ENCODE results near the gene LRFN5. TPM values are rescaled to one million over a fixed set of nuclear protein-coding genes. Genes with fewer than 3 reads are reported as not detected.
"Not testable (repeated sequence)": the region's sequence is repeated elsewhere in the genome, so short reads cannot be mapped to it uniquely, and the experiment has no call there.

The LRFN5 gene
- total RNA-seq, 1 experiment from 2014 or later, result not detected

DNA sequence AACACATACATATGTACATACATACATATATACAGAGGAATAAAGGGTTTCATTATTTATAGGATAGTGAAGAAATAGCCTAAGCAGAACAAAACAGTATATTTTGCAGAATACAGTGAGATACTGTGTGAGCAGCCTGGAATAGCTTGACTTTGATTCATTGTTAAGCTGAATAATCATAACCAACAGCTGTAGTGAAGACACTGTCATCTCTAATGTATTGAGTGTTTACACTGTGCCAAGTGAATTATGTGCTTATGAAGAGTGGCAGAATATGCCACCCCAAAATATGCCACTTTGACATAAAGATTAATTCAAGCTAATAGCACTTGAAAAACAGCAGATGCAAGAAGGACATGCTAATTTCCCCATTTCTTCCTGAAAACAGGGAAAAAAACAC, 48.2 kb upstream of the LRFN5 start:
- no peak overlapping the region for H3K4me3 ChIP-seq (replicated peaks in 1 of 2; ENCODE audit: low read depth in 1 of 2, low read length in 2 of 2)
- H3K9ac ChIP-seq (ENCODE audit: low read length), result no peak overlapping the region
- ChIA-PET CTCF (no interaction called here), POLR2A (no interaction called here), RAD21 (ENCODE audit: low non-redundant PET in 1 of 2, low total read pairs in 2 of 2, uncharacterized antibody in 2 of 2, unreplicated experiment in 2 of 2) (no interaction called here)
- no peaks in the 10 kb centered on the region for H3K9me2 ChIP-seq (ENCODE audit: insufficient read depth)
- ATAC-seq (no peak), DNase-seq (ENCODE audit: low read depth, low spot score) (no peak)
- H3K36me3 ChIP-seq (ENCODE audit: control insufficient read depth in 1 of 2, insufficient read depth in 2 of 2, low read length in 2 of 2), result no peaks in the 10 kb centered on the region
- no TSS peak for BruUV-seq (replicated peaks)
- H3K4me1 ChIP-seq (ENCODE audit: control insufficient read depth in 1 of 2, insufficient read depth in 2 of 2, low read length in 2 of 2), result no peaks in the 10 kb centered on the region
- no peak overlapping the region for H3K27ac ChIP-seq (ENCODE audit: low read depth, low read length)
- H3K4me2 ChIP-seq (ENCODE audit: low read length), result no peak overlapping the region
- intact Hi-C loops (cut with micrococcal nuclease), result no loop called here
- TF ChIP-seq, protein P1, sequence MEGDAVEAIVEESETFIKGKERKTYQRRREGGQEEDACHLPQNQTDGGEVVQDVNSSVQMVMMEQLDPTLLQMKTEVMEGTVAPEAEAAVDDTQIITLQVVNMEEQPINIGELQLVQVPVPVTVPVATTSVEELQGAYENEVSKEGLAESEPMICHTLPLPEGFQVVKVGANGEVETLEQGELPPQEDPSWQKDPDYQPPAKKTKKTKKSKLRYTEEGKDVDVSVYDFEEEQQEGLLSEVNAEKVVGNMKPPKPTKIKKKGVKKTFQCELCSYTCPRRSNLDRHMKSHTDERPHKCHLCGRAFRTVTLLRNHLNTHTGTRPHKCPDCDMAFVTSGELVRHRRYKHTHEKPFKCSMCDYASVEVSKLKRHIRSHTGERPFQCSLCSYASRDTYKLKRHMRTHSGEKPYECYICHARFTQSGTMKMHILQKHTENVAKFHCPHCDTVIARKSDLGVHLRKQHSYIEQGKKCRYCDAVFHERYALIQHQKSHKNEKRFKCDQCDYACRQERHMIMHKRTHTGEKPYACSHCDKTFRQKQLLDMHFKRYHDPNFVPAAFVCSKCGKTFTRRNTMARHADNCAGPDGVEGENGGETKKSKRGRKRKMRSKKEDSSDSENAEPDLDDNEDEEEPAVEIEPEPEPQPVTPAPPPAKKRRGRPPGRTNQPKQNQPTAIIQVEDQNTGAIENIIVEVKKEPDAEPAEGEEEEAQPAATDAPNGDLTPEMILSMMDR (IDR thresholded peaks at IDR 0.05 in 2 of 3, conservative IDR thresholded peaks at IDR 0.05 in 1 of 3; ENCODE audit: borderline replicate concordance in 1 of 3, insufficient read depth in 1 of 3, low read depth in 2 of 3, low read length in 2 of 3), result no peak
- TF ChIP-seq, protein P2, sequence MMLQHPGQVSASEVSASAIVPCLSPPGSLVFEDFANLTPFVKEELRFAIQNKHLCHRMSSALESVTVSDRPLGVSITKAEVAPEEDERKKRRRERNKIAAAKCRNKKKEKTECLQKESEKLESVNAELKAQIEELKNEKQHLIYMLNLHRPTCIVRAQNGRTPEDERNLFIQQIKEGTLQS (IDR thresholded peaks at IDR 0.05), result no peak
- TF ChIP-seq POLR2AphosphoS5 (IDR thresholded peaks at IDR 0.05; ENCODE audit: low read depth, low read length) (no peak), SP1 (IDR thresholded peaks at IDR 0.05; ENCODE audit: low read depth) (no peak)
- H3K27me3 ChIP-seq (ENCODE audit: insufficient read depth, low read length), result no peaks in the 10 kb centered on the region
- H2AFZ ChIP-seq (ENCODE audit: low read depth, low read length, poor library complexity, severe bottlenecking), result no peak overlapping the region
- H4K20me1 ChIP-seq (ENCODE audit: insufficient read depth), result no peaks in the 10 kb centered on the region
- no peaks in the 10 kb centered on the region for H3K9me3 ChIP-seq (ENCODE audit: control insufficient read depth in 1 of 2, insufficient read depth in 1 of 2, low read depth in 1 of 2, low read length in 2 of 2)
- no peaks in the 10 kb centered on the region for H3K79me2 ChIP-seq (ENCODE audit: insufficient read depth, low read length)

DNA sequence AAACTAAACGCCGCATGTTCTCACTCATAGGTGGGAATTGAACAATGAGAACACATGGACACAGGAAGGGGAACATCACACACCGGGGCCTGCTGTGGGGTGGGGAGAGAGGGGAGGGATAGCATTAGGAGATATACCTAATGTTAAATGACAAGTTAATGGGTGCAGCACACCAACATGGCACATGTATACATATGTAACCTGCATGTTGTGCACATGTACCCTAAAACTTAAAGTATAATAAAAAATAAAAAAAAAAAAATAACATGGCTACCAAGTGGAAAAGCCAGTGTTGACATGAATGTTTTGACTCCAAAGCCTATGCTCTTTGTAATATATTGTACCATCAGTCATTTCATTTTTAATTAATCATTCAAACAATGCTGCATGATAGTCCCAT, 39.8 kb upstream of the LRFN5 start:
- H3K36me3 ChIP-seq (ENCODE audit: control insufficient read depth in 1 of 2, insufficient read depth in 2 of 2, low read length in 2 of 2); BruUV-seq (replicated peaks); H3K9me2 ChIP-seq (ENCODE audit: insufficient read depth); ATAC-seq; H4K20me1 ChIP-seq (ENCODE audit: insufficient read depth); POLR2A ChIA-PET; RAD21 ChIA-PET (ENCODE audit: low non-redundant PET in 1 of 2, low total read pairs in 2 of 2, uncharacterized antibody in 2 of 2, unreplicated experiment in 2 of 2); H2AFZ ChIP-seq (ENCODE audit: low read depth, low read length, poor library complexity, severe bottlenecking); H3K79me2 ChIP-seq (ENCODE audit: insufficient read depth, low read length); H3K27me3 ChIP-seq (ENCODE audit: insufficient read depth, low read length); DNase-seq (ENCODE audit: low read depth, low spot score); H3K27ac ChIP-seq (ENCODE audit: low read depth, low read length); H3K9me3 ChIP-seq (ENCODE audit: control insufficient read depth in 1 of 2, insufficient read depth in 1 of 2, low read depth in 1 of 2, low read length in 2 of 2); H3K9ac ChIP-seq (ENCODE audit: low read length); CTCF ChIA-PET; H3K4me3 ChIP-seq (replicated peaks in 1 of 2; ENCODE audit: low read depth in 1 of 2, low read length in 2 of 2); H3K4me2 ChIP-seq (ENCODE audit: low read length); H3K4me1 ChIP-seq (ENCODE audit: control insufficient read depth in 1 of 2, insufficient read depth in 2 of 2, low read length in 2 of 2); intact Hi-C loops (cut with micrococcal nuclease): not testable (repeated sequence)

Data from HCT116 (cell line).